HG02852 (cell line): Measurements from ENCODE around the gene TIGD7.
A peak's percentile ranks its signal among the peaks of the same experiment; 100 is the strongest.
"Not testable (repeated sequence)": the region's sequence is repeated elsewhere in the genome, so short reads cannot be mapped to it uniquely, and the experiment has no call there.

Experiments used
- ATAC-seq: cut with Tn5 transposase; IDR thresholded peaks from one replicate; pipeline ENCODE4 v1.9.1; 2021; ENCODE audit warnings: mild to moderate bottlenecking, moderate library complexity; ENCODE audit not compliant: unreplicated experiment

The TIGD7 gene

GRCh38 chr16:3282730-3283542 is 22.3 kb downstream of the TIGD7 start, which contains the start of gene ZNF263:
TSS of gene ZNF263 (plus strand) at chr16:3283491. CDS start at chr16:3283819, 328 bp downstream.
- ATAC-seq, result peak; percentile 80

GRCh38 chr16:3282103-3282729 is 23.0 kb downstream of the TIGD7 start:
- peak; percentile 23 for ATAC-seq

- no peak for ATAC-seq
These were observed 23.9 kb downstream of the TIGD7 start for GRCh38 chr16:3281222-3281820.

- no peak for ATAC-seq
These were observed 28.6 kb downstream of the TIGD7 start for GRCh38 chr16:3276679-3277078.

- ATAC-seq, result no peak
These were observed 30.3 kb downstream of the TIGD7 start for GRCh38 chr16:3274947-3275346.

- no peak for ATAC-seq
These were observed 30.7 kb downstream of the TIGD7 start for GRCh38 chr16:3274490-3274889.

- ATAC-seq, result not testable (repeated sequence)
These were observed 33.9 kb downstream of the TIGD7 start for GRCh38 chr16:3271281-3271680.

- not testable (repeated sequence) for ATAC-seq
These were observed 34.5 kb downstream of the TIGD7 start for GRCh38 chr16:3270718-3271117.

GRCh38 chr16:3268294-3268693 is 36.9 kb downstream of the TIGD7 start:
- no peak for ATAC-seq

GRCh38 chr16:3266873-3267537 is 38.2 kb downstream of the TIGD7 start:
- no peak for ATAC-seq

GRCh38 chr16:3264137-3265036 is 40.8 kb downstream of the TIGD7 start:
- ATAC-seq, result peak; percentile 83

GRCh38 chr16:3262517-3262916 is 42.7 kb downstream of the TIGD7 start:
- no peak for ATAC-seq

- no peak for ATAC-seq
These were observed 45.4 kb downstream of the TIGD7 start for GRCh38 chr16:3259836-3260235.

GRCh38 chr16:3256866-3257465 is 48.3 kb downstream of the TIGD7 start:
- no peak for ATAC-seq

GRCh38 chr16:3256146-3256865 is 48.9 kb downstream of the TIGD7 start, which contains the start of gene MEFV:
TSS of gene MEFV (minus strand) at chr16:3256633. CDS start at chr16:3256587, 46 bp downstream.
- ATAC-seq, result no peak

GRCh38 chr16:3254309-3254708 is 50.9 kb downstream of the TIGD7 start:
- no peak for ATAC-seq

- ATAC-seq, result no peak
These were observed 52.3 kb downstream of the TIGD7 start for GRCh38 chr16:3252967-3253366.

- ATAC-seq, result no peak
These were observed 55.8 kb downstream of the TIGD7 start for GRCh38 chr16:3249451-3249850.

- ATAC-seq, result no peak
These were observed 56.2 kb downstream of the TIGD7 start for GRCh38 chr16:3249020-3249419.
